Liver (tissue), 3 donors: ENCODE data around the gene RBBP6.

Experiments
- GABPA ChIP-seq, 2 donors: IDR thresholded peaks in 1 of 2; conservative IDR thresholded peaks in 1 of 2; 2 replicates each; pipeline ENCODE4 v1.6.1; 2016; ENCODE audit warnings: antibody characterized with exemption in 2 of 2, mild to moderate bottlenecking in 1 of 2, moderate library complexity in 1 of 2
- HNF4G ChIP-seq: IDR thresholded peaks from 2 replicates; pipeline ENCODE4 v1.6.1; 2016; ENCODE audit warnings: antibody characterized with exemption
- JUND ChIP-seq, 2 donors: IDR thresholded peaks; 2 replicates each; pipeline ENCODE4 v1.6.1; 2016; ENCODE audit warnings: antibody characterized with exemption in 2 of 2
- YY1 ChIP-seq: IDR thresholded peaks from 2 replicates; pipeline ENCODE4 v1.6.1; 2016; ENCODE audit warnings: antibody characterized with exemption, mild to moderate bottlenecking
- TF ChIP-seq, protein P1 (sequence below): IDR thresholded peaks from 2 replicates; pipeline ENCODE4 v1.6.1; 2016; ENCODE audit warnings: antibody characterized with exemption, mild to moderate bottlenecking
- TF ChIP-seq, protein P2 (sequence below): fragments of 150-350 bp; IDR thresholded peaks from 2 replicates; pipeline ENCODE4 v1.5.1; 2017; ENCODE audit warnings: improper control_type of control experiment, low read depth, low read length; ENCODE audit not compliant: missing input control
- donor health status: healthy.
- donor health status: healthy.

DNA sequence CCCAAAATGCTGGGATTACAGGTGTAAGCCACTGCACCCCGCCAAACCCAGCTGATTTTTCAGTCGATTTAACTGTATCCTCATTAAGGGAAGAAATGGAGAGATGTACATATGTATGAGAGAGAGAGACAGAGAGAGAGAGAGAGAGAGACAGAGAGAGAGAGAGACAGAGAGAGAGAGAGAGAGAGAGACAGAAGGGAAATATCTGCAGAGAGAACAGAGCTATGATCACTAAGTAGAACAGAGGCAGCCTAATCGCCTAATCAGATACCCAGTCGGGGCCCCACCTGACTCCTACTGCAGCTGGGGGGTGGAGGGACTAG lies 70.0 kb downstream of the RBBP6 start:
- TF ChIP-seq GABPA (IDR thresholded peaks at IDR 0.05 in 1 of 2, conservative IDR thresholded peaks at IDR 0.05 in 1 of 2) (no peak), JUND (IDR thresholded peaks at IDR 0.05) (no peak), YY1 (no peak), HNF4G (no peak)
- TF ChIP-seq, protein P1, sequence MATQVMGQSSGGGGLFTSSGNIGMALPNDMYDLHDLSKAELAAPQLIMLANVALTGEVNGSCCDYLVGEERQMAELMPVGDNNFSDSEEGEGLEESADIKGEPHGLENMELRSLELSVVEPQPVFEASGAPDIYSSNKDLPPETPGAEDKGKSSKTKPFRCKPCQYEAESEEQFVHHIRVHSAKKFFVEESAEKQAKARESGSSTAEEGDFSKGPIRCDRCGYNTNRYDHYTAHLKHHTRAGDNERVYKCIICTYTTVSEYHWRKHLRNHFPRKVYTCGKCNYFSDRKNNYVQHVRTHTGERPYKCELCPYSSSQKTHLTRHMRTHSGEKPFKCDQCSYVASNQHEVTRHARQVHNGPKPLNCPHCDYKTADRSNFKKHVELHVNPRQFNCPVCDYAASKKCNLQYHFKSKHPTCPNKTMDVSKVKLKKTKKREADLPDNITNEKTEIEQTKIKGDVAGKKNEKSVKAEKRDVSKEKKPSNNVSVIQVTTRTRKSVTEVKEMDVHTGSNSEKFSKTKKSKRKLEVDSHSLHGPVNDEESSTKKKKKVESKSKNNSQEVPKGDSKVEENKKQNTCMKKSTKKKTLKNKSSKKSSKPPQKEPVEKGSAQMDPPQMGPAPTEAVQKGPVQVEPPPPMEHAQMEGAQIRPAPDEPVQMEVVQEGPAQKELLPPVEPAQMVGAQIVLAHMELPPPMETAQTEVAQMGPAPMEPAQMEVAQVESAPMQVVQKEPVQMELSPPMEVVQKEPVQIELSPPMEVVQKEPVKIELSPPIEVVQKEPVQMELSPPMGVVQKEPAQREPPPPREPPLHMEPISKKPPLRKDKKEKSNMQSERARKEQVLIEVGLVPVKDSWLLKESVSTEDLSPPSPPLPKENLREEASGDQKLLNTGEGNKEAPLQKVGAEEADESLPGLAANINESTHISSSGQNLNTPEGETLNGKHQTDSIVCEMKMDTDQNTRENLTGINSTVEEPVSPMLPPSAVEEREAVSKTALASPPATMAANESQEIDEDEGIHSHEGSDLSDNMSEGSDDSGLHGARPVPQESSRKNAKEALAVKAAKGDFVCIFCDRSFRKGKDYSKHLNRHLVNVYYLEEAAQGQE, result no peak
- TF ChIP-seq, protein P2, sequence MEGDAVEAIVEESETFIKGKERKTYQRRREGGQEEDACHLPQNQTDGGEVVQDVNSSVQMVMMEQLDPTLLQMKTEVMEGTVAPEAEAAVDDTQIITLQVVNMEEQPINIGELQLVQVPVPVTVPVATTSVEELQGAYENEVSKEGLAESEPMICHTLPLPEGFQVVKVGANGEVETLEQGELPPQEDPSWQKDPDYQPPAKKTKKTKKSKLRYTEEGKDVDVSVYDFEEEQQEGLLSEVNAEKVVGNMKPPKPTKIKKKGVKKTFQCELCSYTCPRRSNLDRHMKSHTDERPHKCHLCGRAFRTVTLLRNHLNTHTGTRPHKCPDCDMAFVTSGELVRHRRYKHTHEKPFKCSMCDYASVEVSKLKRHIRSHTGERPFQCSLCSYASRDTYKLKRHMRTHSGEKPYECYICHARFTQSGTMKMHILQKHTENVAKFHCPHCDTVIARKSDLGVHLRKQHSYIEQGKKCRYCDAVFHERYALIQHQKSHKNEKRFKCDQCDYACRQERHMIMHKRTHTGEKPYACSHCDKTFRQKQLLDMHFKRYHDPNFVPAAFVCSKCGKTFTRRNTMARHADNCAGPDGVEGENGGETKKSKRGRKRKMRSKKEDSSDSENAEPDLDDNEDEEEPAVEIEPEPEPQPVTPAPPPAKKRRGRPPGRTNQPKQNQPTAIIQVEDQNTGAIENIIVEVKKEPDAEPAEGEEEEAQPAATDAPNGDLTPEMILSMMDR, result no peak
